Activated T-helper 2 cell treated with anti-CD3 and anti-CD28 coated beads, Interferon-gamma antibody, Interleukin-2, Interleukin-4, amounts not matched to agents 10 μg/mL and 5 μg/mL and 100 μg/mL, durations not matched to agents 14 hours and 24 hours and 36 hours (primary cell): Measurements from ENCODE around the gene RIT1. TPM values are rescaled to one million over a fixed set of nuclear protein-coding genes. Genes with fewer than 3 reads are reported as not detected.

Source experiments
- DNase-seq: peaks from one replicate; pipeline ENCODE4 v3.0.0; 2021; ENCODE audit warnings: low spot score
- H3K27ac Mint-ChIP-seq: one replicate; pipeline ENCODE4 v1.8.0; 2021; ENCODE audit warnings: mixed read lengths
- H3K27me3 Mint-ChIP-seq: one replicate; pipeline ENCODE4 v1.8.0; 2021; ENCODE audit warnings: low read depth, mixed read lengths
- H3K36me3 Mint-ChIP-seq: one replicate; pipeline ENCODE4 v1.8.0; 2021; ENCODE audit warnings: low read depth, mixed read lengths
- H3K4me1 Mint-ChIP-seq: one replicate; pipeline ENCODE4 v1.8.0; 2021; ENCODE audit warnings: low read depth, mixed read lengths
- H3K4me3 Mint-ChIP-seq: one replicate; pipeline ENCODE4 v1.8.0; 2021; ENCODE audit warnings: low read depth, mild to moderate bottlenecking, moderate library complexity, mixed read lengths
- H3K9me3 Mint-ChIP-seq: one replicate; pipeline ENCODE4 v1.8.0; 2021; ENCODE audit warnings: mixed read lengths
- intact Hi-C: fragments of 100-400 bp; cut with micrococcal nuclease; formaldehyde crosslinking; loops from one replicate; pipeline ENCODE4 v1.15.1; 2023
- total RNA-seq: library from RNA; stranded (reverse); gene quantifications from 2 replicates; pipeline ENCODE4 v1.2.3, GENCODE V29; 2022

RIT1 gene
- total RNA-seq, 1 donor from 2014 or later: 20.0 TPM

GRCh38 chr1:155880251-155880650 is 30.9 kb downstream of the RIT1 start:
- Mint-ChIP-seq H3K36me3 (peaks cover 12% of the 10 kb centered on the region), H3K4me1 (no peaks in the 10 kb centered on the region), H3K27ac (no peak overlapping the region), H3K4me3 (no peak overlapping the region), H3K27me3 (no peaks in the 10 kb centered on the region), H3K9me3 (no peaks in the 10 kb centered on the region)
- no peak for DNase-seq
- intact Hi-C loops: no loop called here

- no peaks in the 10 kb centered on the region for H3K9me3 Mint-ChIP-seq
- no peak overlapping the region for H3K27ac Mint-ChIP-seq
- no peaks in the 10 kb centered on the region for H3K27me3 Mint-ChIP-seq
- H3K36me3 Mint-ChIP-seq: peaks cover 10% of the 10 kb centered on the region
- intact Hi-C loops: no loop called here
- no peak for DNase-seq
- no peaks in the 10 kb centered on the region for H3K4me1 Mint-ChIP-seq
- no peak overlapping the region for H3K4me3 Mint-ChIP-seq
These were observed 33.2 kb downstream of the RIT1 start for GRCh38 chr1:155877945-155878344.

- H3K36me3 Mint-ChIP-seq: peaks cover 8% of the 10 kb centered on the region
- intact Hi-C loops: no loop called here
- H3K27me3 Mint-ChIP-seq: no peaks in the 10 kb centered on the region
- no peak overlapping the region for H3K4me3 Mint-ChIP-seq
- no peaks in the 10 kb centered on the region for H3K9me3 Mint-ChIP-seq
- no peaks in the 10 kb centered on the region for H3K4me1 Mint-ChIP-seq
- no peak overlapping the region for H3K27ac Mint-ChIP-seq
- DNase-seq: no peak
These were observed 37.3 kb downstream of the RIT1 start for GRCh38 chr1:155873860-155874259.

GRCh38 chr1:155872527-155872926 is 38.6 kb downstream of the RIT1 start:
- intact Hi-C loops: no loop called here
- Mint-ChIP-seq H3K4me1 (no peaks in the 10 kb centered on the region), H3K36me3 (peaks cover 8% of the 10 kb centered on the region), H3K27me3 (no peaks in the 10 kb centered on the region), H3K9me3 (no peaks in the 10 kb centered on the region), H3K4me3 (no peak overlapping the region), H3K27ac (no peak overlapping the region)
- DNase-seq: no peak

- Mint-ChIP-seq H3K36me3 (peaks cover 8% of the 10 kb centered on the region), H3K9me3 (no peaks in the 10 kb centered on the region), H3K4me1 (no peaks in the 10 kb centered on the region), H3K27me3 (no peaks in the 10 kb centered on the region), H3K27ac (no peak overlapping the region), H3K4me3 (no peak overlapping the region)
- no peak for DNase-seq
- intact Hi-C loops: no loop called here
These were observed 39.8 kb downstream of the RIT1 start for GRCh38 chr1:155871390-155871789.

- no peaks in the 10 kb centered on the region for H3K9me3 Mint-ChIP-seq
- peaks cover under 1% of the 10 kb centered on the region for H3K4me1 Mint-ChIP-seq
- peaks cover 8% of the 10 kb centered on the region for H3K36me3 Mint-ChIP-seq
- intact Hi-C loops: no loop called here
- H3K27ac Mint-ChIP-seq: no peak overlapping the region
- no peak for DNase-seq
- H3K4me3 Mint-ChIP-seq: no peak overlapping the region
- H3K27me3 Mint-ChIP-seq: no peaks in the 10 kb centered on the region
These were observed 43.4 kb downstream of the RIT1 start for GRCh38 chr1:155867766-155868165.

- no peak overlapping the region for H3K27ac Mint-ChIP-seq
- DNase-seq: no peak
- intact Hi-C loops: no loop called here
- no peaks in the 10 kb centered on the region for H3K9me3 Mint-ChIP-seq
- peaks cover 21% of the 10 kb centered on the region for H3K4me1 Mint-ChIP-seq
- H3K36me3 Mint-ChIP-seq: peaks cover 7% of the 10 kb centered on the region
- no peak overlapping the region for H3K4me3 Mint-ChIP-seq
- no peaks in the 10 kb centered on the region for H3K27me3 Mint-ChIP-seq
These were observed 46.8 kb downstream of the RIT1 start for GRCh38 chr1:155864393-155864792.

GRCh38 chr1:155861896-155862295 is 49.3 kb downstream of the RIT1 start:
- no peak for DNase-seq
- H3K4me1 Mint-ChIP-seq: peaks cover 35% of the 10 kb centered on the region
- H3K4me3 Mint-ChIP-seq: no peak overlapping the region
- no peak overlapping the region for H3K27ac Mint-ChIP-seq
- intact Hi-C loops: no loop called here
- H3K36me3 Mint-ChIP-seq: peaks cover 9% of the 10 kb centered on the region
- no peaks in the 10 kb centered on the region for H3K9me3 Mint-ChIP-seq
- H3K27me3 Mint-ChIP-seq: no peaks in the 10 kb centered on the region

- Mint-ChIP-seq H3K4me3 (peak overlapping the region; percentile 85), H3K27me3 (no peaks in the 10 kb centered on the region), H3K4me1 (peaks cover 36% of the 10 kb centered on the region), H3K36me3 (peaks cover 10% of the 10 kb centered on the region), H3K9me3 (no peaks in the 10 kb centered on the region), H3K27ac (peak overlapping the region; percentile 92)
- intact Hi-C loops: loop anchor here (1.0 kb wide), 1 partner anchor 193 kb away; the partner anchor contains the start of gene LAMTOR2
- DNase-seq: no peak
These were observed 50.1 kb downstream of the RIT1 start for GRCh38 chr1:155860970-155861510.

- Mint-ChIP-seq H3K4me3 (peak overlapping the region; percentile 85), H3K9me3 (no peaks in the 10 kb centered on the region), H3K27me3 (no peaks in the 10 kb centered on the region), H3K36me3 (peaks cover 12% of the 10 kb centered on the region), H3K27ac (peak overlapping the region; percentile 92), H3K4me1 (peaks cover 39% of the 10 kb centered on the region)
- DNase-seq: peak; percentile 59
- intact Hi-C loops: loop anchor here (1.0 to 5.0 kb wide), 4 partner anchors 51 to 588 kb away; partner anchors contain the start of genes CLK2, LAMTOR2, RIT1 and SMG5
These were observed 51.0 kb downstream of the RIT1 start for GRCh38 chr1:155859881-155860871.

- no peaks in the 10 kb centered on the region for H3K9me3 Mint-ChIP-seq
- peak within 1 kb of the TSS; percentile 85 for H3K4me3 Mint-ChIP-seq
- peaks cover 41% of the 10 kb centered on the region for H3K4me1 Mint-ChIP-seq
- intact Hi-C loops: loop anchor here (1.0 to 5.0 kb wide), 3 partner anchors 52 to 587 kb away; partner anchors contain the start of genes CLK2, RIT1, SMG5 and TMEM79
- peaks cover 16% of the 10 kb centered on the region for H3K36me3 Mint-ChIP-seq
- peak within 1 kb of the TSS; percentile 92 for H3K27ac Mint-ChIP-seq
- no peaks in the 10 kb centered on the region for H3K27me3 Mint-ChIP-seq
- peak; percentile 90 for DNase-seq
These were observed 51.8 kb downstream of the RIT1 start, which contains the start of gene SYT11 for GRCh38 chr1:155859234-155859829. SYT11 (plus strand) TSS chr1:155859567; CDS start chr1:155859762, 195 bp downstream.

GRCh38 chr1:155858800-155859233 is 52.3 kb downstream of the RIT1 start:
- Mint-ChIP-seq H3K27ac (peak overlapping the region; percentile 92), H3K4me1 (peaks cover 41% of the 10 kb centered on the region), H3K36me3 (peaks cover 16% of the 10 kb centered on the region), H3K27me3 (no peaks in the 10 kb centered on the region), H3K9me3 (no peaks in the 10 kb centered on the region), H3K4me3 (peak overlapping the region; percentile 85)
- intact Hi-C loops: loop anchor here (1.0 to 5.0 kb wide), 3 partner anchors 52 to 587 kb away; partner anchors contain the start of genes CLK2, RIT1, SMG5 and TMEM79
- DNase-seq: peak; percentile 12
